OCI-LY7 (cell line): ENCODE measurements around the gene LRRC9.

ENCODE experiments used
- EZH2phosphoT487 ChIP-seq: fragments of 200-600 bp; sonication (generic); IDR thresholded peaks from 2 replicates; pipeline ENCODE4 v1.6.1; 2018; ENCODE audit warnings: low read depth, borderline replicate concordance, mild to moderate bottlenecking, mixed run types, antibody characterized with exemption, low read length, moderate library complexity, mixed read lengths
- TF ChIP-seq, protein P1 (sequence below): fragments of 200-600 bp; sonication (generic); conservative IDR thresholded peaks from 2 replicates; pipeline ENCODE4 v1.5.1; 2014; ENCODE audit warnings: mild to moderate bottlenecking, antibody characterized with exemption, low read length, moderate library complexity, mixed read lengths

DNA sequence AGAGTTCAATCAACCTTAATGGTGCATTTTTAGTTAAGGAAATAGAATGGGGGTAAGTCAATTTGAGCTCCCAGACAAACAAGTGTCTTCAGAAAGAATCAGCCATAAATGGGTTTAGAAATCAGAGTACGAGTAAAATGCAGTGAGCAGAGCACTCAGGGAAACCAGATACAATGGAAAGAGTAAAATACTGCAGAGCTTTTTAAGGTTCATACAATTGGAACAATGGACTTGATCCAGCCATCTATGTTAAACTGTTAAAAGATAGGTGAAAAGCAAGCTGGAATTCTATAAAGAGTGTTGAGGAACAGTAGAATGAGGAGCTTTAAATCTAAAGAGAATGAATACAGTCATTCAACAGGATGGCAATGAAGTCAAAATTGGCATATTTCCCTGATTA, 147.9 kb downstream of the LRRC9 start:
- TF ChIP-seq, protein P1, sequence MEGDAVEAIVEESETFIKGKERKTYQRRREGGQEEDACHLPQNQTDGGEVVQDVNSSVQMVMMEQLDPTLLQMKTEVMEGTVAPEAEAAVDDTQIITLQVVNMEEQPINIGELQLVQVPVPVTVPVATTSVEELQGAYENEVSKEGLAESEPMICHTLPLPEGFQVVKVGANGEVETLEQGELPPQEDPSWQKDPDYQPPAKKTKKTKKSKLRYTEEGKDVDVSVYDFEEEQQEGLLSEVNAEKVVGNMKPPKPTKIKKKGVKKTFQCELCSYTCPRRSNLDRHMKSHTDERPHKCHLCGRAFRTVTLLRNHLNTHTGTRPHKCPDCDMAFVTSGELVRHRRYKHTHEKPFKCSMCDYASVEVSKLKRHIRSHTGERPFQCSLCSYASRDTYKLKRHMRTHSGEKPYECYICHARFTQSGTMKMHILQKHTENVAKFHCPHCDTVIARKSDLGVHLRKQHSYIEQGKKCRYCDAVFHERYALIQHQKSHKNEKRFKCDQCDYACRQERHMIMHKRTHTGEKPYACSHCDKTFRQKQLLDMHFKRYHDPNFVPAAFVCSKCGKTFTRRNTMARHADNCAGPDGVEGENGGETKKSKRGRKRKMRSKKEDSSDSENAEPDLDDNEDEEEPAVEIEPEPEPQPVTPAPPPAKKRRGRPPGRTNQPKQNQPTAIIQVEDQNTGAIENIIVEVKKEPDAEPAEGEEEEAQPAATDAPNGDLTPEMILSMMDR, result no peak
- TF ChIP-seq EZH2phosphoT487, result no peak
